Smooth muscle cell (in vitro differentiated cells): ENCODE results near the gene CEP250. TPM values are rescaled to one million over a fixed set of nuclear protein-coding genes. Genes with fewer than 3 reads are reported as not detected.

ENCODE experiments used
- DNase-seq: peaks from one replicate; lab custom pipeline; 2025; ENCODE audit not compliant: unreplicated experiment; lab: John Stamatoyannopoulos, UW
- H2AFZ ChIP-seq: fragments of 200-600 bp; sonication (generic); 2 replicates; pipeline ENCODE4 v1.6.0; 2016; ENCODE audit warnings: antibody characterized with exemption, low read depth, mild to moderate bottlenecking
- H3F3A ChIP-seq: fragments of 200-600 bp; sonication (generic); 2 replicates; pipeline ENCODE4 v1.6.0; 2017; ENCODE audit warnings: antibody characterized with exemption, low read depth
- H3K27ac ChIP-seq: fragments of 200-600 bp; sonication (generic); 2 replicates; pipeline ENCODE4 v1.5.1; 2016; ENCODE audit warnings: low read depth, mild to moderate bottlenecking
- H3K27me3 ChIP-seq: fragments of 200-600 bp; sonication (generic); 2 replicates; pipeline ENCODE4 v1.6.1; 2016; ENCODE audit warnings: low read depth, mild to moderate bottlenecking
- H3K36me3 ChIP-seq: fragments of 200-600 bp; sonication (generic); 2 replicates; pipeline ENCODE4 v1.5.1; 2016; ENCODE audit warnings: low read depth
- H3K4me1 ChIP-seq: fragments of 200-600 bp; sonication (generic); 2 replicates; pipeline ENCODE4 v1.5.1; 2016; ENCODE audit warnings: low read depth
- H3K4me2 ChIP-seq: fragments of 200-600 bp; sonication (generic); 2 replicates; pipeline ENCODE4 v1.6.0; 2016; ENCODE audit warnings: mild to moderate bottlenecking
- H3K4me3 ChIP-seq: fragments of 200-600 bp; sonication (generic); 2 replicates; pipeline ENCODE4 v1.5.1; 2016; ENCODE audit warnings: mild to moderate bottlenecking
- H3K79me2 ChIP-seq: fragments of 200-600 bp; sonication (generic); 2 replicates; pipeline ENCODE4 v1.6.0; 2016; ENCODE audit warnings: low read depth, mild to moderate bottlenecking
- H3K9ac ChIP-seq: fragments of 200-600 bp; sonication (generic); 2 replicates; pipeline ENCODE4 v1.6.0; 2016; ENCODE audit warnings: low read depth
- H3K9me3 ChIP-seq: fragments of 200-600 bp; sonication (generic); replicated peaks from 2 replicates; pipeline ENCODE4 v1.5.1; 2016; ENCODE audit warnings: low read depth
- H4K20me1 ChIP-seq: fragments of 200-600 bp; sonication (generic); 2 replicates; pipeline ENCODE4 v1.6.0; 2016; ENCODE audit warnings: low read depth
- WGBS: methylation state at CpG from one replicate; pipeline ENCODE4 v1.1.7; 2016; ENCODE audit warnings: low lambda C conversion rate; 5-methylcytosine and 5-hydroxymethylcytosine counted together
- polyA plus RNA-seq: library from polyadenylated mRNA; unstranded; fragments of >200 nt; fragmentation: Nextera tagmentation; extraction: Ambion mirVana; gene quantifications from 2 replicates; pipeline ENCODE4 v1.2.1, GENCODE V29; 2016
- total RNA-seq: library from RNA; depleted of rRNA; stranded (reverse); fragments of >200 nt; gene quantifications from 2 replicates; pipeline ENCODE4 v1.2.3, GENCODE V29; 2014
- TF ChIP-seq, protein P1 (sequence below): fragments of 200-600 bp; sonication (generic); IDR thresholded peaks from 2 replicates; pipeline ENCODE4 v1.5.1; 2017; ENCODE audit warnings: borderline replicate concordance, mild to moderate bottlenecking, antibody characterized with exemption; ENCODE audit not compliant: insufficient read depth, poor library complexity, severe bottlenecking

The CEP250 gene
- total and polyA plus RNA-seq, 2 experiments from 2014 or later = 16.0 to 22.1 TPM

DNA sequence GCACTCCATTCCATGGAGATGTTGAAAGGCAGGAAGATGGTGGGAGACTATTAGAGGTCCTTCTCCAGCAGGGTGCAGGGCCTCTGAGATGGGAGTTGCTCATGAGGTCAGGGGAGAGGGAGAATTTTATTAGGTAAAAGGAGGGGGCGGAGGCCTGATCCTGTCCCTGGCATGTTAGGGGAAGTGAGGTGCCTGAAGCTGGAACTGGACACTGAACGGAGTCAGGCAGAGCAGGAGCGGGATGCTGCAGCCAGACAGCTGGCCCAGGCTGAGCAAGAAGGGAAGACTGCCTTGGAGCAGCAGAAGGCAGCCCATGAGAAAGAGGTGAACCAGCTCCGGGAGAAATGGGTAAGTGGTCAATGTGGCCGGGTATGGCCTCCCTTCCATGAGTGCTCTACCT is 24.4 kb downstream of the CEP250 start:
- Histone ChIP-seq H3K9ac (no peak overlapping the region), H2AFZ (no peak overlapping the region), H3K27ac (no peak overlapping the region), H3K27me3 (no peaks in the 10 kb centered on the region), H3K4me2 (no peak overlapping the region), H3K36me3 (peaks cover 14% of the 10 kb centered on the region), H3F3A (no peaks in the 10 kb centered on the region), H3K79me2 (no peaks in the 10 kb centered on the region), H4K20me1 (no peaks in the 10 kb centered on the region), H3K4me1 (no peaks in the 10 kb centered on the region), H3K4me3 (no peak overlapping the region), H3K9me3 (no peaks in the 10 kb centered on the region)
- TF ChIP-seq, protein P1, sequence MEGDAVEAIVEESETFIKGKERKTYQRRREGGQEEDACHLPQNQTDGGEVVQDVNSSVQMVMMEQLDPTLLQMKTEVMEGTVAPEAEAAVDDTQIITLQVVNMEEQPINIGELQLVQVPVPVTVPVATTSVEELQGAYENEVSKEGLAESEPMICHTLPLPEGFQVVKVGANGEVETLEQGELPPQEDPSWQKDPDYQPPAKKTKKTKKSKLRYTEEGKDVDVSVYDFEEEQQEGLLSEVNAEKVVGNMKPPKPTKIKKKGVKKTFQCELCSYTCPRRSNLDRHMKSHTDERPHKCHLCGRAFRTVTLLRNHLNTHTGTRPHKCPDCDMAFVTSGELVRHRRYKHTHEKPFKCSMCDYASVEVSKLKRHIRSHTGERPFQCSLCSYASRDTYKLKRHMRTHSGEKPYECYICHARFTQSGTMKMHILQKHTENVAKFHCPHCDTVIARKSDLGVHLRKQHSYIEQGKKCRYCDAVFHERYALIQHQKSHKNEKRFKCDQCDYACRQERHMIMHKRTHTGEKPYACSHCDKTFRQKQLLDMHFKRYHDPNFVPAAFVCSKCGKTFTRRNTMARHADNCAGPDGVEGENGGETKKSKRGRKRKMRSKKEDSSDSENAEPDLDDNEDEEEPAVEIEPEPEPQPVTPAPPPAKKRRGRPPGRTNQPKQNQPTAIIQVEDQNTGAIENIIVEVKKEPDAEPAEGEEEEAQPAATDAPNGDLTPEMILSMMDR = no peak
- no peak for DNase-seq
- 95% methylated on average over 5 of the region's 5 CpGs for WGBS

DNA sequence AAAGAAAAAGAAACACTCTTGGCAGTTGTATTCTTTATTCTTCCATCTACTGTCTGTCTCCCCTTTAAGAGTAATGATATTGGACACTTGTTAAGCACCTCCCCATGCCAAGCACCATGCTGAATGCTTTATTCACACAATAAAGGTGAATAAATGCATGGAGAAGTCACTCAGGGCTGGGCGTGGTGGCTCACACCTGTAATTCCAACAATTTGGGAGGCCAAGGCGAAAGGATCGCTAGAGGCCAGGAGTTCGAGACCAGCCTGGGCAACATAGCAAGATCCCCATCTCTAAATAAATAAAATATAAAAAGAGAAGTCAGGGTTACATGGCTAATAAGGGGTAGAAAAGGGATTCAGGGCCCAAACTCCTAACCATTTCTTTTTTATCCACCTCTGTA is 32.1 kb downstream of the CEP250 start:
- no peak overlapping the region for H3K9ac ChIP-seq
- H3K36me3 ChIP-seq = peaks cover 14% of the 10 kb centered on the region
- H3K9me3 ChIP-seq = no peaks in the 10 kb centered on the region
- no peak overlapping the region for H2AFZ ChIP-seq
- H3K27me3 ChIP-seq = no peaks in the 10 kb centered on the region
- H3F3A ChIP-seq = no peaks in the 10 kb centered on the region
- H4K20me1 ChIP-seq = no peaks in the 10 kb centered on the region
- DNase-seq = no peak
- no peak overlapping the region for H3K4me2 ChIP-seq
- no peak overlapping the region for H3K27ac ChIP-seq
- no peaks in the 10 kb centered on the region for H3K79me2 ChIP-seq
- TF ChIP-seq, protein P1 = no peak
- no peaks in the 10 kb centered on the region for H3K4me1 ChIP-seq
- 85% methylated on average over 4 of the region's 4 CpGs for WGBS
- H3K4me3 ChIP-seq = no peak overlapping the region

GRCh38 chr20:35489717-35490116 is 34.3 kb downstream of the CEP250 start:
- Histone ChIP-seq H3K9ac (no peak overlapping the region), H3K4me2 (no peak overlapping the region), H2AFZ (no peak overlapping the region), H3F3A (no peaks in the 10 kb centered on the region), H3K79me2 (no peaks in the 10 kb centered on the region), H3K4me3 (no peak overlapping the region), H3K27me3 (no peaks in the 10 kb centered on the region), H4K20me1 (no peaks in the 10 kb centered on the region), H3K36me3 (peaks cover 7% of the 10 kb centered on the region), H3K27ac (no peak overlapping the region), H3K9me3 (no peaks in the 10 kb centered on the region), H3K4me1 (no peaks in the 10 kb centered on the region)
- no peak for DNase-seq
- TF ChIP-seq, protein P1 = no peak
- 95% methylated on average over 5 of the region's 5 CpGs for WGBS

DNA sequence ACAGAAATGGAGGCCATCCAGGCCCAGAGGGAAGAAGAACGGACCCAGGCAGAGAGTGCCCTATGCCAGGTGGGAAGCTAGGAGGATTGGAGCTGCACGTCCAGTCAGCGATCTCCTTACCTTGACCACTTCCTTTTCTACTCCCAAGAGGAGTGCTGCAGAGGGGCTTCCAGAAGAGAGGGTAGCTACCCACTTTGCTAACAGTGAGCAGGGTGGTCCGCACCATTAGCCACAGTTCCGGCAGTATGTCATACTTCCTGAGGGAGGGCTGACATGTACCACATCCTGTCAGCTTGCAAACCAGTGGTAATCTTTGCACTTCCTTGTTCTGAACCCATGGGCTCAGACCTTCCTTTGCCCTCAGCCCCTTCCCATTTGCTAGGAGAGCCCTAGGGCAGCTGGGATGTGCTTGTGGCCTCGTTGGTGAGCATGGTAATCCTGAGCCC is 35.4 kb downstream of the CEP250 start:
- Histone ChIP-seq H3K79me2 (no peaks in the 10 kb centered on the region), H3K4me1 (no peaks in the 10 kb centered on the region), H3K4me3 (no peak overlapping the region), H3F3A (no peaks in the 10 kb centered on the region), H3K9me3 (no peaks in the 10 kb centered on the region), H3K4me2 (no peak overlapping the region), H3K9ac (no peak overlapping the region), H3K27me3 (no peaks in the 10 kb centered on the region), H3K36me3 (peaks cover 14% of the 10 kb centered on the region), H3K27ac (no peak overlapping the region), H2AFZ (no peak overlapping the region), H4K20me1 (no peaks in the 10 kb centered on the region)
- WGBS = 97% methylated on average over 6 of the region's 6 CpGs
- TF ChIP-seq, protein P1 = no peak
- no peak for DNase-seq
